ENCODE measurements around the gene ALDH16A1. TPM values are rescaled to one million over a fixed set of nuclear protein-coding genes. Genes with fewer than 3 reads are reported as not detected.

Gene ALDH16A1
- total RNA-seq, 1 experiment from 2014 or later, result 52.9 TPM

GRCh38 chr19:49499030-49499670, 46.1 kb downstream of the ALDH16A1 start:
- Histone ChIP-seq H3K36me3 (peaks cover 41% of the 10 kb centered on the region), H3K27me3 (replicated peaks) (no peaks in the 10 kb centered on the region), H3K4me3 (no peak overlapping the region), H3K9me3 (replicated peaks) (no peaks in the 10 kb centered on the region), H3K27ac (no peak overlapping the region), H3K4me1 (replicated peaks) (peaks cover 15% of the 10 kb centered on the region)
- DNase-seq (ENCODE audit: low read depth in 1 of 2, low spot score in 2 of 2), result no peak

- Histone ChIP-seq H3K4me1 (replicated peaks) (peaks cover 2% of the 10 kb centered on the region), H3K4me3 (no peak overlapping the region), H3K27ac (no peak overlapping the region), H3K9me3 (replicated peaks) (no peaks in the 10 kb centered on the region), H3K27me3 (replicated peaks) (no peaks in the 10 kb centered on the region), H3K36me3 (peaks cover 23% of the 10 kb centered on the region)
- peak in 1 of 2 experiments; percentile 52 for DNase-seq (ENCODE audit: low read depth in 1 of 2, low spot score in 2 of 2)
These were observed 50.0 kb downstream of the ALDH16A1 start for GRCh38 chr19:49502866-49503581.

GRCh38 chr19:49503582-49503962, 50.5 kb downstream of the ALDH16A1 start:
- no peak for DNase-seq (ENCODE audit: low read depth in 1 of 2, low spot score in 2 of 2)
- Histone ChIP-seq H3K27me3 (replicated peaks) (no peaks in the 10 kb centered on the region), H3K4me1 (replicated peaks) (no peaks in the 10 kb centered on the region), H3K36me3 (peaks cover 18% of the 10 kb centered on the region), H3K27ac (no peak overlapping the region), H3K9me3 (replicated peaks) (no peaks in the 10 kb centered on the region), H3K4me3 (no peak overlapping the region)

DNA sequence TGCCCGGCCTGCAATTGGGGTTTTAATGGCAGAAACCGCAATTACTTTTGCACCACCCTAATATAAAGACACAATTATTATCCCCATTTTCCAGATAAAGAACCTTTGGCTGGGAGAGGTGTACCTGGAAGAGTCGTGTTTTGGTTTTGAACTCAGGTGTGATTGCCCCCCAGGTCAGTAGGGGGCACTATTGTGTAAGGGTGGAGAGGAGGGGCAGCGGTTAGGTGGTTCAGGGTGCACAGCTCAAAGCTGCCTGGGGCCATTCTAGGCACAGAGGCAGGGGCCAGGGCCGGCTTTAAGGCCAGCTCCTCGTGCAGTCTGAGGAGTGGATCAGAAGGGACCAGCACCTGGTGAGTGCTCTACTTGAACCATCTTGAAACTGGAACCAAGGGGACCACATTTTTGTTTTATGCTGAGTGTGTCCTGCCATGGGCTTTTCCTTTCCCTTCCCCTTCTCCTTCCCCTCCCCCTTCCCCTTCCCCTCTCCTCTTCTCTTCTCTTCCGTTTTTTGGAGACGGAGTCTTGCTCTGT, 53.6 kb downstream of the ALDH16A1 start:
- Histone ChIP-seq H3K36me3 (no peaks in the 10 kb centered on the region), H3K27ac (no peak overlapping the region), H3K4me1 (replicated peaks) (no peaks in the 10 kb centered on the region; the same call in 1 of the 2 replicates), H3K9me3 (replicated peaks) (no peaks in the 10 kb centered on the region), H3K4me3 (no peak overlapping the region), H3K27me3 (replicated peaks) (no peaks in the 10 kb centered on the region)
- DNase-seq (ENCODE audit: low read depth in 1 of 2, low spot score in 2 of 2), result peak in 1 of 2 experiments; percentile 35

DNA sequence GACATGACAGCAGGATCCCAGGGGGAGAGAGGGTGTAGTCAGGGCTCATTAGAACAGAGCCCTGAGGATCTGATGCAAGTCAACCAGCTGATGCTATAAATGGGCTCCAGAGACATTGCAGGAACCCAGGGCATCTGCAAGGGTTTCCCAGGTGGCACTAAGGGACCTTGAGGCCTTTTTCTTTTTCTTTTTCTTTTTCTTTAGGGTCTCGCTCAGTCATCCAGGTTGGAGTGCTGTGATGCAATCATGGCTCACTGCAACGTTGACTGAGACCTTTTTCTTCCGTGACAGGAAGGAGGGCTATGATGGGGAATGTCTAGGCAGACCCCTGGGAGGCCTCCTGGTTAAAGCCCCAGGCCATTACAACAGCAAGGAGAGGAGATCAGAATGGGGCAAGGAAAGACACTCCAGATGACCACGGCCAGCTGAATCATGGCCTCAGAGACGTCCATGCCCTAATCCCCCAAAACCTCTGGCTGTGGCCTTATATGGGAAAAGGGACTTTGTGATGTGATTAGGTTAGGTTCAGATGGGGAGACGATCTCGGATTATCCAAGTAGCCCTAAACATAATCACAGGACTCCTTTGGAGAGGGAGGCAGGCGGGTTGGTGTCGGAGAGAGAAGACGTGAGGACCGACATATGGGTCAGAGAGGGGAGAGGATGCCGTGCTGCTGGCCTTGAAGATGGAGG, 54.9 kb downstream of the ALDH16A1 start:
- Histone ChIP-seq H3K27me3 (replicated peaks) (no peaks in the 10 kb centered on the region), H3K4me3 (no peak overlapping the region), H3K27ac (no peak overlapping the region), H3K4me1 (replicated peaks) (peaks cover 9% of the 10 kb centered on the region), H3K36me3 (no peaks in the 10 kb centered on the region), H3K9me3 (replicated peaks) (no peaks in the 10 kb centered on the region)
- no peak for DNase-seq (ENCODE audit: low read depth in 1 of 2, low spot score in 2 of 2)

- H3K27ac ChIP-seq, result no peak overlapping the region
- H3K4me3 ChIP-seq, result peak overlapping the region; percentile 42
- no peaks in the 10 kb centered on the region for H3K27me3 ChIP-seq (replicated peaks)
- H3K4me1 ChIP-seq (replicated peaks), result peaks cover 13% of the 10 kb centered on the region
- no peaks in the 10 kb centered on the region; the same call in 1 of the 2 replicates for H3K36me3 ChIP-seq
- H3K9me3 ChIP-seq (replicated peaks), result no peaks in the 10 kb centered on the region
- no peak for DNase-seq (ENCODE audit: low read depth in 1 of 2, low spot score in 2 of 2)
These were observed 60.1 kb downstream of the ALDH16A1 start for GRCh38 chr19:49512970-49513745.

DNA sequence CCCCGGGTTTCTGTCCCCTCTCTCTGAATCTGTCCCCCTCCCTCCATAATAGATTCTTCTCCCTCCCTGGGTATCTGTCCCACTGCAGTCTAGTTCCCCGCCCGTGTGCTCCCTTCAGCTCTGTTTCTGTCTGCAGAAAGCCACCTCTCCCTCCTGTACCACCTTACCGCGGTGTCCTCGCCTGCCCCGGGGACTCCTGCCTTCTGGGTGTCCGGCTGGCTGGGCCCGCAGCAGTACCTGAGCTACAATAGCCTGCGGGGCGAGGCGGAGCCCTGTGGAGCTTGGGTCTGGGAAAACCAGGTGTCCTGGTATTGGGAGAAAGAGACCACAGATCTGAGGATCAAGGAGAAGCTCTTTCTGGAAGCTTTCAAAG, 60.7 kb downstream of the ALDH16A1 start:
- Histone ChIP-seq H3K9me3 (replicated peaks) (no peaks in the 10 kb centered on the region), H3K27ac (no peak overlapping the region), H3K4me1 (replicated peaks) (peaks cover 13% of the 10 kb centered on the region), H3K36me3 (no peaks in the 10 kb centered on the region; the same call in 1 of the 2 replicates), H3K27me3 (replicated peaks) (no peaks in the 10 kb centered on the region), H3K4me3 (no peak overlapping the region)
- DNase-seq (ENCODE audit: low read depth in 1 of 2, low spot score in 2 of 2), result no peak

GRCh38 chr19:49514151-49514550, 61.1 kb downstream of the ALDH16A1 start:
- DNase-seq (ENCODE audit: low read depth in 1 of 2, low spot score in 2 of 2), result no peak
- Histone ChIP-seq H3K9me3 (replicated peaks) (no peaks in the 10 kb centered on the region), H3K4me3 (no peak overlapping the region), H3K4me1 (replicated peaks) (peaks cover 13% of the 10 kb centered on the region), H3K27me3 (replicated peaks) (no peaks in the 10 kb centered on the region), H3K36me3 (no peaks in the 10 kb centered on the region; the same call in 1 of the 2 replicates), H3K27ac (no peak overlapping the region)

DNA sequence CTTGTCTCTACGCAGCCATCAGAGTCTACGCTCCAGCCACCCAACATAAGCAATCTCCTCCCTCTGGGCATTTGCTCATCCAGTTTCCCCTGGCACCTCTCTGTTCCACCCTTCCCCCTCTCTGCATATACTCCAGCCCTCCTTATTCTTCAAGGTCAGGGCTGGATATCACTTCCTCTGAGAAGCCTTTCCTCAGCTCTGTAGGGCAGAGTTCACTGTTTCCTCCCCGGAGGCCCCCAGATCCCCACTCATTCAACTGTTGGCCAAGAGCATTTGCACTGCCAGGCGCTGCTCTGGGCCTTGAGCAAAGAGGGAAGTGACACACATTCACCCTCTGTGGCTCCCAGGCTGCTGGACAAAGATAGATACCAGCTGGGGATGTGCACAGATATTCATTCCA, 62.7 kb downstream of the ALDH16A1 start:
- no peak for DNase-seq (ENCODE audit: low read depth in 1 of 2, low spot score in 2 of 2)
- no peaks in the 10 kb centered on the region for H3K9me3 ChIP-seq (replicated peaks)
- H3K27me3 ChIP-seq (replicated peaks), result no peaks in the 10 kb centered on the region
- H3K4me3 ChIP-seq, result no peak overlapping the region
- H3K36me3 ChIP-seq, result no peaks in the 10 kb centered on the region; the same call in 1 of the 2 replicates
- no peak overlapping the region for H3K27ac ChIP-seq
- H3K4me1 ChIP-seq (replicated peaks), result peaks cover 13% of the 10 kb centered on the region

- no peak overlapping the region for H3K27ac ChIP-seq
- no peak for DNase-seq (ENCODE audit: low read depth in 1 of 2, low spot score in 2 of 2)
- no peak overlapping the region for H3K4me3 ChIP-seq
These were observed 65.0 kb downstream of the ALDH16A1 start for GRCh38 chr19:49518033-49518432.

More at GRCh38 chr19:49518033-49518432, 65.0 kb downstream of the ALDH16A1 start:
- H3K9me3 ChIP-seq (replicated peaks), result no peaks in the 10 kb centered on the region
- no peaks in the 10 kb centered on the region; the same call in 1 of the 2 replicates for H3K36me3 ChIP-seq
- H3K4me1 ChIP-seq (replicated peaks), result peaks cover 3% of the 10 kb centered on the region
- no peaks in the 10 kb centered on the region for H3K27me3 ChIP-seq (replicated peaks)

Other genes with a start within 250 kb of the ALDH16A1 start
- gene SLC6A16, start 128.0 kb upstream of the ALDH16A1 start, total RNA-seq (2014; rRNA removed; shearing (Covaris generic)), result not detected in 2 replicates
- gene CD37, start 117.8 kb upstream of the ALDH16A1 start, total RNA-seq (2014; rRNA removed; shearing (Covaris generic)), result not detected in 2 replicates
- 27.7 and 33.7 TPM in 2 replicates for gene TEAD2, start 90.8 kb upstream of the ALDH16A1 start, total RNA-seq (2014; rRNA removed; shearing (Covaris generic))
- 0.13 and 0.75 TPM in 2 replicates for gene DKKL1, start 89.3 kb upstream of the ALDH16A1 start, total RNA-seq (2014; rRNA removed; shearing (Covaris generic))
- gene KASH5, start 65.0 kb upstream of the ALDH16A1 start, total RNA-seq (2014; rRNA removed; shearing (Covaris generic)), result not detected in 2 replicates
- not detected in 2 replicates for gene PTH2, start 29.8 kb upstream of the ALDH16A1 start, total RNA-seq (2014; rRNA removed; shearing (Covaris generic))
- gene GFY, start 27.8 kb upstream of the ALDH16A1 start, total RNA-seq (2014; rRNA removed; shearing (Covaris generic)), result not detected in 2 replicates
- gene SLC17A7, start 11.7 kb upstream of the ALDH16A1 start, total RNA-seq (2014; rRNA removed; shearing (Covaris generic)), result not detected in 2 replicates
- 78.2 and 111 TPM in 2 replicates for gene PIH1D1, start 1.4 kb upstream of the ALDH16A1 start, total RNA-seq (2014; rRNA removed; shearing (Covaris generic))
- gene FLT3LG, start 21.0 kb downstream of the ALDH16A1 start, total RNA-seq (2014; rRNA removed; shearing (Covaris generic)), result 0.95 TPM in 1 of 2 replicates, not detected in the other
- 1,714 and 2,572 TPM in 2 replicates for gene RPL13A, start 34.4 kb downstream of the ALDH16A1 start, total RNA-seq (2014; rRNA removed; shearing (Covaris generic))
- 2,318 and 2,803 TPM in 2 replicates for gene RPS11, start 43.2 kb downstream of the ALDH16A1 start, total RNA-seq (2014; rRNA removed; shearing (Covaris generic))
- 11.8 and 21.5 TPM in 2 replicates for gene FCGRT, start 59.4 kb downstream of the ALDH16A1 start, total RNA-seq (2014; rRNA removed; shearing (Covaris generic))
- gene RCN3, start 74.8 kb downstream of the ALDH16A1 start, total RNA-seq (2014; rRNA removed; shearing (Covaris generic)), result 55.5 and 61.2 TPM in 2 replicates
- 129 and 140 TPM in 2 replicates for gene NOSIP, start 127.3 kb downstream of the ALDH16A1 start, total RNA-seq (2014; rRNA removed; shearing (Covaris generic))
- gene PRRG2, start 128.1 kb downstream of the ALDH16A1 start, total RNA-seq (2014; rRNA removed; shearing (Covaris generic)), result not detected in 2 replicates
- gene PRR12, start 138.0 kb downstream of the ALDH16A1 start, total RNA-seq (2014; rRNA removed; shearing (Covaris generic)), result 0.66 and 2.6 TPM in 2 replicates
- 8.1 and 30.6 TPM in 2 replicates for gene RRAS, start 186.9 kb downstream of the ALDH16A1 start, total RNA-seq (2014; rRNA removed; shearing (Covaris generic))
- gene SCAF1, start 189.0 kb downstream of the ALDH16A1 start, total RNA-seq (2014; rRNA removed; shearing (Covaris generic)), result 23.2 and 27.3 TPM in 2 replicates
- 56.9 and 61.4 TPM in 2 replicates for gene IRF3, start 212.6 kb downstream of the ALDH16A1 start, total RNA-seq (2014; rRNA removed; shearing (Covaris generic))
- 9.5 and 16.2 TPM in 2 replicates for gene BCL2L12, start 212.7 kb downstream of the ALDH16A1 start, total RNA-seq (2014; rRNA removed; shearing (Covaris generic))
- gene PRMT1, start 224.0 kb downstream of the ALDH16A1 start, total RNA-seq (2014; rRNA removed; shearing (Covaris generic)), result 208 and 421 TPM in 2 replicates
- gene ADM5, start 236.4 kb downstream of the ALDH16A1 start, total RNA-seq (2014; rRNA removed; shearing (Covaris generic)), result 0.58 TPM in 1 of 2 replicates, not detected in the other
- 0.05 TPM in 1 of 2 replicates, not detected in the other for gene CPT1C, start 237.9 kb downstream of the ALDH16A1 start, total RNA-seq (2014; rRNA removed; shearing (Covaris generic))

Measured in SJSA1 (cell line).